ENCODE results near the gene VSIG8. TPM values are rescaled to one million over a fixed set of nuclear protein-coding genes. Genes with fewer than 3 reads are reported as not detected.

VSIG8 gene
- total RNA-seq, 1 experiment from 2014 or later, result not detected

- peak; percentile 79 for DNase-seq
Measured at GRCh38 chr1:159869173-159869572, 6.7 kb upstream of the VSIG8 start.

GRCh38 chr1:159868766-159869165 is 6.3 kb upstream of the VSIG8 start:
- H3K27me3 ChIP-seq, result no peaks in the 10 kb centered on the region
- no peak for DNase-seq
- no peak overlapping the region for H3K4me3 ChIP-seq
- no peaks in the 10 kb centered on the region for H3K9me3 ChIP-seq
- H3K36me3 ChIP-seq, result no peaks in the 10 kb centered on the region

More at GRCh38 chr1:159869173-159869572, 6.7 kb upstream of the VSIG8 start:
- Histone ChIP-seq H3K4me3 (no peak overlapping the region), H3K9me3 (no peaks in the 10 kb centered on the region), H3K27me3 (no peaks in the 10 kb centered on the region), H3K36me3 (no peaks in the 10 kb centered on the region)

- H3K4me3 ChIP-seq, result no peak overlapping the region
- no peaks in the 10 kb centered on the region for H3K9me3 ChIP-seq
- H3K36me3 ChIP-seq, result no peaks in the 10 kb centered on the region
- no peak for DNase-seq
- H3K27me3 ChIP-seq, result no peaks in the 10 kb centered on the region
Measured at GRCh38 chr1:159867664-159868026, 5.2 kb upstream of the VSIG8 start.

DNA sequence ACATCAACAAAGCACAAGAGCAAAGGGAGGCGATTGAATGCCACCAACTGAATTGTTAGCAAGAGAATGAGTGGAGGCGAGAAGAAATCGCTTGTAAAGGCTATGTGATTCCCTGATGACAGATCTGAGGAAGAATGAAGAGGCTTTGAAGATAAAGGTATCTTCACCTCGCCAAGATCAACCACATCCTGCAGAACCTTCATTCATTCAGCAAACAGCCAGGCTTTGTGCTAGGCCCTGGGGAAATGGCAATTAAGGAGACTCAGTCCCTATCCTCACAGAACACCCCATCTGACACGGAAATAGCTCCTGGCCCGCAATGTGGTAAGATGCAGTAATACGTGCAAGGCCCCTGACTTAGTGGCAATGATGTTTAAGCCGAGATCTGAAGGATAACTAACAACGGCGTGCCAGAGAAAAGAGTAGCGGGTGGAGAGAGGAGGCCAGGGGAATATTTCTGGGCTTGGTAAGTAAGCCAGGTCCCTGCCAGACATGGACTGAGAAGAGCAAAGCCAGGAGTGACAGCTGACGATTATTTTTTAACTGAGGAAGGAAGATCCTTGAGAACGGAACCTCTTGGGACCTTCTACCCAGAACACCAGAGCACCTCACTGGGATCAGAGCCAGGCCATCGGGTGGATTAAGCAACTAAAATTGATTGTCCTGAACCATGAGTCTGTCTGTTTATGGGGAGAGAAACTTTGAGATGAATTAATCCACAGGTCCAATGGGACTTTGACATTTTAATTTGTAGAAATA is 4.6 kb upstream of the VSIG8 start:
- no peaks in the 10 kb centered on the region for H3K9me3 ChIP-seq
- H3K27me3 ChIP-seq, result no peaks in the 10 kb centered on the region
- no peak for DNase-seq
- H3K36me3 ChIP-seq, result no peaks in the 10 kb centered on the region
- H3K4me3 ChIP-seq, result no peak overlapping the region

DNA sequence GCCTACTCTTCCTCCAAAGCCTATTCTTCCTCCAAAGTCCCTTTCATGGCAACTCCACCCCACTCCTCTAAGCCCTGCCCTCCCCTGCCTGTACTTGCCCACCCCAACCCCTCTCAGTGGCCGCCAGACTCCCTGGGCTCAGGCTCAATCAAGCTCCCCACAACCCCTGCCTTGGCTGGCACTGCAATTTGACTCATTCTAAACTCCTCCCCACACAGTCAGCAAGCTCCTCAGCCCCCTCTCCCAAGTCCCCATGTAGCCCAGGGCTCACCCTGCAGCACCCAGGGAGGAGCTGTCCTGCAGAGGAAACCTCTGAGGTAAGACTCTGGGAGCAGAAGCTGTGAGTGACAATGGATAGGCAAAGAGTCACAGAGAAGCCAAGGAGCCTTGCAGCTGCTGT is 3.6 kb upstream of the VSIG8 start:
- Histone ChIP-seq H3K9me3 (no peaks in the 10 kb centered on the region), H3K27me3 (no peaks in the 10 kb centered on the region), H3K36me3 (no peaks in the 10 kb centered on the region), H3K4me3 (no peak overlapping the region)
- DNase-seq, result peak; percentile 58

- Histone ChIP-seq H3K4me3 (no peak overlapping the region), H3K27me3 (no peaks in the 10 kb centered on the region), H3K36me3 (no peaks in the 10 kb centered on the region), H3K9me3 (no peaks in the 10 kb centered on the region)
- no peak for DNase-seq
Measured at GRCh38 chr1:159864262-159864661, 1.8 kb upstream of the VSIG8 start.

DNA sequence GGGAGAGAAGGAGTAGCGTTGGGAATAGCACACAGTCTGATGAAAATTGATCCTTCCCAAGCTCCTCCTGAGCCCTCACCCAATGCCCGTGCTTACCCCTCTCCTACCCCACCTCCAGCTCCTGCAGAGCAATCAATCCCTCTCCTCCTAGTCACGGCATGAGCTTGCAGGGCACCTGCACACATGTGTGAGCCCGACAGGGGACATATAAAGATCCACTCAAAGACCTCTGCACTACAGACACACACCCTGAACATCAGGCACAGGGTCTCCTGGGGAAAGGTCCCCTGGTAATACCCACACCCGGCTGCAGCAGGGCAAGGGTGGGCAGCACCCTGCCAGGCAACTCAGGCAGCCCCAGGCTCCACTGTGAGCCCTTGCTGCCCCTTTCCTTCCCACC is 426 bp downstream of the VSIG8 start:
- no peak for DNase-seq
- no peaks in the 10 kb centered on the region for H3K9me3 ChIP-seq
- H3K27me3 ChIP-seq, result no peaks in the 10 kb centered on the region
- no peaks in the 10 kb centered on the region for H3K36me3 ChIP-seq
- no peak overlapping the region for H3K4me3 ChIP-seq

GRCh38 chr1:159861218-159861617 is 1.2 kb downstream of the VSIG8 start:
- no peaks in the 10 kb centered on the region for H3K9me3 ChIP-seq
- no peak overlapping the region for H3K4me3 ChIP-seq
- H3K27me3 ChIP-seq, result no peaks in the 10 kb centered on the region
- H3K36me3 ChIP-seq, result no peaks in the 10 kb centered on the region
- no peak for DNase-seq

- Histone ChIP-seq H3K9me3 (no peaks in the 10 kb centered on the region), H3K36me3 (no peaks in the 10 kb centered on the region), H3K4me3 (no peak overlapping the region), H3K27me3 (no peaks in the 10 kb centered on the region)
- peak; percentile 72 for DNase-seq
Measured at GRCh38 chr1:159860456-159860855, 2.0 kb downstream of the VSIG8 start.

DNA sequence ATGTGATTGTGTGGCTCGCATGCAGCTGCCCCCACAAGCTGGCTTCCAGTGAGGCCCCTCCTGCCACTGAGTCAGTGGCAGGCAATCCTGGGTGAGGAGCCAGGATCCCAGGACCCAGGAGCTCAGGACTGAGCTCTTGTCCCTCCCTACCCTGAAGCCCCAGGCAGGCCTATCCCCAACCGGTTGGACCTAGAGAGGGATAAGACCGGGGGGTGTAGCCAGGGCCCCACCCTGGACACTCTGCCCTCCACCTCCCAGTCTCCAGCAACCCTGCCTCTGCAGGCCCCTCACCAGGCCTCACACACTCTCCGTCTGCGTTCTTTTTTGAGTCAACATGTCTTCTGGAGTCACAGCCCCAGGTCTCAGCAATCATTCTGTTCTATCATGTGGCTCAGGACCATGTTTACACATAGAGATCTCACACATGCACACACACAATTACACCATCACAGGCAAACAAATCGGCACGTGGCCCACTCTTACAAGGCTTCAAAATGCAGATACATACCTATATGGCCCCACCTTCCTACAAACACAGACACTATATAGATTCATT is 2.6 kb downstream of the VSIG8 start:
- no peaks in the 10 kb centered on the region for H3K27me3 ChIP-seq
- no peak for DNase-seq
- no peaks in the 10 kb centered on the region for H3K9me3 ChIP-seq
- no peaks in the 10 kb centered on the region for H3K36me3 ChIP-seq
- H3K4me3 ChIP-seq, result no peak overlapping the region

GRCh38 chr1:159857889-159858288 is 4.6 kb downstream of the VSIG8 start:
- DNase-seq, result no peak
- Histone ChIP-seq H3K9me3 (no peaks in the 10 kb centered on the region), H3K36me3 (no peaks in the 10 kb centered on the region)

DNA sequence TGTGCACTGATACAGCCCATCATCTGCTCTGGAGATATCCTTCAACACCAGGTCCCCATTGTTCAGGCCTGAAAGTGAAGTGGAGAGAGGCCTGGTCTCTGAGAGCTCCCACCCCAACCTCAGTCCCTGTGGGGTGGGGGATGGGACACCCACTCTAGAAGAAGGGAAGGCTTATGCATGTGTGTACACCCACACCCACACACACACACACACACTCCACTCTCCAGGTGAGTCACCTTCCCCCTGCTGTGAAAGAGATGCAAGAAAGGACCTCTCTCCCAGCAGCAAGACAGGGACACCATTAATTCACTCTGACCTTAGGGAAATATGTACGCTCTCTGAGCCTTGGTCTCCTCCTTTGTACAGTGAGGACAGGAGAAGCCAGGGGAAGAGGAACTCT is 5.9 kb downstream of the VSIG8 start:
- peak; percentile 24 for DNase-seq
- H3K9me3 ChIP-seq, result no peaks in the 10 kb centered on the region
- H3K36me3 ChIP-seq, result no peaks in the 10 kb centered on the region
- H3K27me3 ChIP-seq, result no peaks in the 10 kb centered on the region
- no peak overlapping the region for H3K4me3 ChIP-seq

More at GRCh38 chr1:159857889-159858288, 4.6 kb downstream of the VSIG8 start:
- H3K27me3 ChIP-seq, result no peaks in the 10 kb centered on the region
- H3K4me3 ChIP-seq, result no peak overlapping the region

- H3K9me3 ChIP-seq, result no peaks in the 10 kb centered on the region
- no peaks in the 10 kb centered on the region for H3K36me3 ChIP-seq
- DNase-seq, result no peak
- no peaks in the 10 kb centered on the region for H3K27me3 ChIP-seq
- H3K4me3 ChIP-seq, result no peak overlapping the region
Measured at GRCh38 chr1:159855709-159856108, 6.7 kb downstream of the VSIG8 start.

DNA sequence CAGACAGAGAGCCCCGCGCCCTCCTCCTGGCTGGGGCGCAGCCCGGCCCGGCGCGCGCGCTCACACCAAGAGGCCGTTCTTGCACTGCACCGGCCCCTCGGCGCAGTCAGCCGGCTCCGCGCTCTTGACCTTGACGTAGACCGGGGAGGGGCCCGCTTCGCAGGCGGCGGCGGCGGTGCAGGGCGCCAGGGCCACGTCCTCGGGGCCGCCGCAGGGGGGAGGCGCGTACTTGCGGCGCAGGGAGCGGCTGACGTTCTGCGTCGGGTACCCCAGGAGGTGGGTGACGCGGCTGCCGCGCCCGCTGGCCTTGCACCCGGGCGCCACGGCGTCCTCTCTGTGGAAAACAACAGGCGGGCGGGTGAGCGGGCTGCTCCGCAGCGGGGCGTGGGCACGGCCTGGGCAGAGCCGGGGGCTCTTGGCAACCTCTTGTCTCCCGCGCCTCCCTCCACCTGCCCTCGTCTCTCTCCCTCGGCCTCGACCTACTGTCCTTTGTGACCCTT is 7.7 kb downstream of the VSIG8 start:
- Histone ChIP-seq H3K27me3 (no peaks in the 10 kb centered on the region), H3K36me3 (no peaks in the 10 kb centered on the region), H3K4me3 (peak overlapping the region; percentile 61), H3K9me3 (no peaks in the 10 kb centered on the region)
- DNase-seq, result peak; percentile 92

GRCh38 chr1:159854116-159854692 is 8.3 kb downstream of the VSIG8 start:
- DNase-seq, result peak; percentile 84
- Histone ChIP-seq H3K9me3 (no peaks in the 10 kb centered on the region), H3K27me3 (no peaks in the 10 kb centered on the region), H3K4me3 (peak overlapping the region; percentile 61), H3K36me3 (no peaks in the 10 kb centered on the region)

DNA sequence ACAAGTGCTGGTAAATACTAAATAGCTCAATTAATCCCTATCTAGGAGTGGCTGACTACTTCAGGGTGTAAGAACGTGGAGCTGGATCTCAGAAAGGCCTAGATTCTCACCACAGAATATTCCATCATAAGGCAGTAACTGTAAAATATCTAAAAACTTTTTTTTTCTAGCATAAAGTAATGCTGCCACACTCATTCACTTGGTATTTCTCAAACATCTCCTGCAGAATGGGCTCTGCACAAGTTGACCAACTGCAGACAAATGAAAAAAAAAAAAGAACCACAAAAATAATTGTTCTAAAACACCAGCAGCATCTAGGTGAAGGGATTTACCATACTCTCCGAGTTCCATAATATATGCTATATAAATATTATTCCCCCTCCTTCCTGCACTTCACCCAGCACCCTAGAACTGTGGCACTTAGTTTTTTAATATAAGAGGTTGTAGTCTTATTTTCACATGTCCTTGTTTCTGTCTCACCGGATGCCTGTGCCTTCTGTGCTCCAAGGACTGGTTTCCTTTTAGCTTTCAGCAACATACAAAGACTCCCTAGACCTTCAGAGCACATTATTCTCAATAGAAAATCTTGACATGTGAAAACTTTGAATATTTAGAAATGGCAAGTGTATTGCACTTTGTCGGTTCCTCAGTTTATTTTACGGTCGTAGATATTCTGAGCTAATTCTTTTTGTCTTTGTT is 8.9 kb downstream of the VSIG8 start:
- peak overlapping the region; percentile 61 for H3K4me3 ChIP-seq
- no peaks in the 10 kb centered on the region for H3K36me3 ChIP-seq
- no peak for DNase-seq
- no peaks in the 10 kb centered on the region for H3K27me3 ChIP-seq
- H3K9me3 ChIP-seq, result no peaks in the 10 kb centered on the region

DNA sequence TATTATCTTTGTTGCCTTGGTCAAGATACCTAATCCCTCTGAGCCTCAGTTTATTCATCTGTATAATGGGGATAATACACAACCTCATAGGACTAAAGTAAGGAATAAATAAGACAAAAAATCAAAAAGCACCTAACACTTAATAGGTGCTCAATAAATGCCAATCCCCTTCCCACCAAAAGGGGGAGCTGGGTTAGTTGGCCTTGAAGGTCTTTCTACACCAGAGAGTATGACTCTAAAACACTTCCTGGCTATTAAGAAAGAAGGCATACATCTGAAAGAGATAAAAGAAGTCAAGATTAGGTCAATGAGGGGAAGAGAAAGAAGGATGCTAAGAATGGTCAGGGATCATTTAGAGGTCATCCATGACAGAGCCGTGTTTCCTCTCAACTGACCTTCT is 11.1 kb downstream of the VSIG8 start:
- H3K4me3 ChIP-seq, result no peak overlapping the region

More for the DNA sequence above, 11.1 kb downstream of the VSIG8 start:
- H3K36me3 ChIP-seq, result no peaks in the 10 kb centered on the region
- no peak for DNase-seq
- H3K27me3 ChIP-seq, result no peaks in the 10 kb centered on the region
- no peaks in the 10 kb centered on the region for H3K9me3 ChIP-seq

Measured in MG63 (cell line).